H9 (cell line): ENCODE results near the gene PNPLA7. TPM values are rescaled to one million over a fixed set of nuclear protein-coding genes. Genes with fewer than 3 reads are reported as not detected.

Source experiments
- DNase-seq: peaks from one replicate; pipeline ENCODE4 v3.0.0-alpha.2; 2017
- H2AFZ ChIP-seq: one replicate; pipeline ENCODE4 v1.6.1; 2013; ENCODE audit warnings: mild to moderate bottlenecking, low read length, control low read depth, moderate library complexity
- H2AK5ac ChIP-seq: 2 replicates; pipeline ENCODE4 v1.6.1; 2013; ENCODE audit warnings: low read length, control low read depth, mixed read lengths; ENCODE audit not compliant: insufficient read length
- H2BK120ac ChIP-seq: one replicate; pipeline ENCODE4 v1.6.1; 2013; ENCODE audit warnings: low read depth, mild to moderate bottlenecking, low read length, control low read depth, inconsistent platforms; ENCODE audit not compliant: poor library complexity, severe bottlenecking
- H2BK12ac ChIP-seq: 2 replicates; pipeline ENCODE4 v1.6.1; 2013; ENCODE audit warnings: low read length, control low read depth, mixed read lengths, low read depth; ENCODE audit not compliant: insufficient read length
- H2BK15ac ChIP-seq: 2 replicates; pipeline ENCODE4 v1.6.1; 2013; ENCODE audit warnings: low read depth, low read length, control low read depth
- H2BK20ac ChIP-seq: one replicate; pipeline ENCODE4 v1.6.1; 2013; ENCODE audit warnings: low read depth, mild to moderate bottlenecking, low read length, control low read depth, inconsistent platforms; ENCODE audit not compliant: poor library complexity, severe bottlenecking
- H2BK5ac ChIP-seq: 2 replicates; pipeline ENCODE4 v1.6.1; 2013; ENCODE audit warnings: low read length, control low read depth, mixed read lengths; ENCODE audit not compliant: insufficient read length
- H3K14ac ChIP-seq: 2 replicates; pipeline ENCODE4 v1.6.1; 2013; ENCODE audit warnings: low read length, control low read depth; ENCODE audit not compliant: insufficient read depth
- H3K18ac ChIP-seq: 2 replicates; pipeline ENCODE4 v1.6.1; 2013; ENCODE audit warnings: low read depth, mild to moderate bottlenecking, mixed read lengths, low read length, control low read depth; ENCODE audit not compliant: insufficient read length
- H3K23ac ChIP-seq: 2 replicates; pipeline ENCODE4 v1.6.1; 2013; ENCODE audit warnings: low read length, control low read depth, mixed read lengths, low read depth; ENCODE audit not compliant: insufficient read length
- H3K23me2 ChIP-seq: 2 replicates; pipeline ENCODE4 v1.6.1; 2013; ENCODE audit warnings: low read depth, mild to moderate bottlenecking, mixed read lengths, low read length, control low read depth; ENCODE audit not compliant: insufficient read length, poor library complexity, severe bottlenecking
- H3K27ac ChIP-seq: 2 replicates; pipeline ENCODE4 v1.5.1; 2013; ENCODE audit warnings: low read length, control low read depth, mixed read lengths, low read depth; ENCODE audit not compliant: insufficient read length
- H3K27me3 ChIP-seq: 2 replicates; pipeline ENCODE4 v1.6.1; 2013; ENCODE audit warnings: low read length, control low read depth, inconsistent platforms; ENCODE audit not compliant: insufficient read depth
- H3K4ac ChIP-seq: 2 replicates; pipeline ENCODE4 v1.6.1; 2013; ENCODE audit warnings: low read depth, mild to moderate bottlenecking, control low read depth, inconsistent platforms, low read length, moderate library complexity
- H3K4me1 ChIP-seq: 2 replicates; pipeline ENCODE4 v1.6.1; 2013; ENCODE audit warnings: low read length, control low read depth, inconsistent platforms; ENCODE audit not compliant: insufficient read depth
- H3K4me2 ChIP-seq: 2 replicates; pipeline ENCODE4 v1.6.1; 2013; ENCODE audit warnings: low read length, control low read depth, mixed read lengths; ENCODE audit not compliant: insufficient read length, insufficient read depth
- H3K56ac ChIP-seq: 2 replicates; pipeline ENCODE4 v1.6.1; 2013; ENCODE audit warnings: low read depth, mild to moderate bottlenecking, mixed read lengths, low read length, control low read depth; ENCODE audit not compliant: insufficient read length
- H3K79me1 ChIP-seq: 2 replicates; pipeline ENCODE4 v1.6.1; 2013; ENCODE audit warnings: low read depth, mild to moderate bottlenecking, moderate library complexity, low read length, control low read depth, inconsistent platforms; ENCODE audit not compliant: insufficient read depth, poor library complexity, severe bottlenecking
- H3K79me2 ChIP-seq: 2 replicates; pipeline ENCODE4 v1.6.1; 2013; ENCODE audit warnings: low read length, control low read depth, inconsistent platforms; ENCODE audit not compliant: insufficient read depth
- H3K9ac ChIP-seq: 2 replicates; pipeline ENCODE4 v1.6.1; 2013; ENCODE audit warnings: low read length, control low read depth, mixed read lengths; ENCODE audit not compliant: insufficient read length; ENCODE audit errors: extremely low read depth
- H3K9me3 ChIP-seq: one replicate; pipeline ENCODE4 v1.6.1; 2013; ENCODE audit warnings: low read depth, low read length, inconsistent platforms; ENCODE audit not compliant: control insufficient read depth
- H3T11ph ChIP-seq: one replicate; pipeline ENCODE4 v1.6.1; 2013; ENCODE audit warnings: mild to moderate bottlenecking, low read length, control low read depth, inconsistent platforms
- H4K20me1 ChIP-seq: one replicate; pipeline ENCODE4 v1.6.1; 2013; ENCODE audit not compliant: control insufficient read depth, insufficient read length, insufficient read depth
- H4K5ac ChIP-seq: 2 replicates; pipeline ENCODE4 v1.6.1; 2013; ENCODE audit warnings: low read depth, mild to moderate bottlenecking, mixed read lengths, low read length, control low read depth; ENCODE audit not compliant: insufficient read length
- H4K8ac ChIP-seq: replicated peaks from 2 replicates; pipeline ENCODE4 v1.6.1; 2013; ENCODE audit warnings: low read length, control low read depth, mixed read lengths, low read depth; ENCODE audit not compliant: insufficient read length
- H4K91ac ChIP-seq: 2 replicates; pipeline ENCODE4 v1.6.1; 2013; ENCODE audit warnings: low read depth, mild to moderate bottlenecking, moderate library complexity, mixed read lengths, low read length, control low read depth; ENCODE audit not compliant: insufficient read length
- H3K27ac Mint-ChIP-seq, 3 experiments: 2 replicates in 2 of 3; 3 replicates in 1 of 3; pipeline ENCODE4 v1.8.0; 2020 to 2021; ENCODE audit warnings: mixed read lengths in 3 of 3, mild to moderate bottlenecking in 1 of 3, moderate library complexity in 1 of 3
- H3K27me3 Mint-ChIP-seq: 2 replicates; pipeline ENCODE4 v1.8.0; 2021; ENCODE audit warnings: low read depth, mild to moderate bottlenecking, moderate library complexity, mixed read lengths
- H3K36me3 Mint-ChIP-seq, 3 experiments: 2 replicates in 2 of 3; 3 replicates in 1 of 3; pipeline ENCODE4 v1.8.0; 2020 to 2021; ENCODE audit warnings: low read depth in 3 of 3, mixed read lengths in 3 of 3; ENCODE audit not compliant: insufficient read depth in 1 of 3
- H3K4me1 Mint-ChIP-seq, 2 experiments: 2 replicates each; pipeline ENCODE4 v1.8.0; 2020; ENCODE audit warnings: mixed read lengths in 2 of 2
- H3K4me3 Mint-ChIP-seq, 2 experiments: 2 replicates in 1 of 2; 3 replicates in 1 of 2; pipeline ENCODE4 v1.8.0; 2020 to 2021; ENCODE audit warnings: mild to moderate bottlenecking in 2 of 2, mixed read lengths in 2 of 2, moderate library complexity in 1 of 2
- H3K9me3 Mint-ChIP-seq, 2 experiments: 2 replicates in 1 of 2; 3 replicates in 1 of 2; pipeline ENCODE4 v1.8.0; 2020; ENCODE audit warnings: mild to moderate bottlenecking in 2 of 2, mixed read lengths in 2 of 2, moderate library complexity in 1 of 2
- WGBS: extraction: QIAGEN DNeasy Blood & Tissue Kit; methylation state at CpG from one replicate; pipeline ENCODE4 v1.1.7; 2013; ENCODE audit warnings: missing lambda C conversion rate, low lambda C conversion rate, mixed read lengths; ENCODE audit not compliant: insufficient read length; ENCODE audit errors: extremely low coverage; 5-methylcytosine and 5-hydroxymethylcytosine counted together
- total RNA-seq: library from RNA; stranded (reverse); gene quantifications from 2 replicates; pipeline ENCODE4 v1.2.1, GENCODE V29; 2021
- TF ChIP-seq, protein P1 (sequence below): fragments of 200-600 bp; sonication (generic); conservative IDR thresholded peaks from 3 replicates; pipeline ENCODE4 v1.8.0; 2021; ENCODE audit warnings: antibody characterized with exemption, mild to moderate bottlenecking

PNPLA7 gene
- total RNA-seq, 1 experiment from 2014 or later, result 1.8 TPM

DNA sequence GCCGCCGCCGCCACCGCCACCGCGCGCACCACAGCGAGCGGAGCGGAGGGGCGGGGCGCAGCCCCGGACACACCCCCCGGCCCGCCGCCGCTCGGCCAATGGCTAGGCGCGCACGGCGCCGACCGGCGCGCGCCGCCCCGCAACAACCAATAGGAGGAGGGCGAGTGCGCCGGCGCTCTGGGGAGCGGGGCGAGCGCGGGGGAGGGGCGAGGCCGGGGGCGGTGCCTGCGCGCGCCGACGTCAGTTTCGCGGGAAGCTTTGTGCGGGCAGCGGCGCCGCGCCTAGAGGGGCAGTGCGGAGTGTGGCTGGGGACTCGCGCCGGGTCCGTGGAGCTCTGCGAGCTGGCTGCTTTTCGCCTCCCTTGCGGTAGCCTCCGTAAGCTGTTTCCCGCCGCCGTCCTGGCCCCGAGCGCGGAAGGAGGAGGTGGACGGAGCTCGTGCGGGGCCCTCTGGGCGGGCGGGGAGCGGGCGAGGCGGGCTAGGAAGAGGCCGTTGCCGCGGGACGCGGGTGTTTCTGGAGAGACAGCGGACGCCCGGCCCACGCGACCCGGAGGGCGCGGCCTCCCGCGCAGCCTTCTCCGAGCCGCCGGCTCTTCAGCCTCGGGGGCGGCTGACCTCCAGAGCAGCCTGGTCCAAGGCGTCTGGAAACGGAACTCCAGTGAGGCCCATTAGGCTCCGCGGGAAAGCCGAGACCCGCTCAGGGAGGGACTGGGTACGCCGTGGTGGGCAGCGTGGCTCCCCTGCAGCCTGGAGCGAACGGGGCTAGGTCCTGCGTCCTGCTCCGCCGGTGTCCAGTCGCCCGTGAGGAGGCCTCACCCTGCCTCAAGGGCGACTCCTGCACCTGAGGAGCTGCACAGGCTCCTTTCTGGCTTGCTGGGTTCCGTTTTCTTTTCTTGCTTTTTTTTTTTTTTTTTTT, 40.5 kb upstream of the PNPLA7 start, which contains the start of gene ZMYND19:
ZMYND19 (minus strand) TSS at position 44 of the 915 bp plus-strand sequence. CDS start 249 bp downstream, outside the sequence.
- H3K4me1 Mint-ChIP-seq, result peaks cover 5 to 14% of the 10 kb centered on the region in 2 experiments; a peak in 3 of 4 replicates

More for the DNA sequence above, 40.5 kb upstream of the PNPLA7 start, which contains the start of gene ZMYND19:
- Histone ChIP-seq H2AFZ (no peak within 1 kb of the TSS), H4K91ac (no peak within 1 kb of the TSS), H2AK5ac (no peak within 1 kb of the TSS), H3K56ac (no peak within 1 kb of the TSS), H3K9ac (peak within 1 kb of the TSS; percentile 80), H2BK12ac (no peak within 1 kb of the TSS), H3K23ac (no peak within 1 kb of the TSS), H3K4me2 (peak within 1 kb of the TSS; percentile 95), H4K5ac (no peak within 1 kb of the TSS), H3K18ac (peak within 1 kb of the TSS; percentile 51), H3K4me1 (peaks cover 4% of the 10 kb centered on the region; the same call in 1 of the 2 replicates), H3K14ac (peak within 1 kb of the TSS; percentile 87), H3K4ac (no peak within 1 kb of the TSS), H3K9me3 (no peaks in the 10 kb centered on the region), H2BK15ac (no peak within 1 kb of the TSS; the same call in 1 of the 2 replicates), H3K23me2 (peaks cover 9% of the 10 kb centered on the region), H3K79me1 (peaks cover 6% of the 10 kb centered on the region), H2BK20ac (no peak within 1 kb of the TSS), H3K27me3 (no peaks in the 10 kb centered on the region), H3K27ac (no peak within 1 kb of the TSS), H4K20me1 (no peaks in the 10 kb centered on the region), H3T11ph (no peak within 1 kb of the TSS), H3K79me2 (peaks cover 4% of the 10 kb centered on the region; the same call in 1 of the 2 replicates), H2BK5ac (no peak within 1 kb of the TSS), H4K8ac (no peak within 1 kb of the TSS), H2BK120ac (no peak within 1 kb of the TSS)
- WGBS, result no CpG with 5 or more reads among the region's 113 CpGs
- Mint-ChIP-seq H3K27ac (peak within 1 kb of the TSS; percentile 12 to 98 (median 97); a peak in 3 of 7 replicates), H3K36me3 (peaks cover 22 to 38% (median 31%) of the 10 kb centered on the region in 3 experiments; a peak in 6 of 7 replicates), H3K27me3 (peaks cover 13% of the 10 kb centered on the region), H3K9me3 (no peaks in the 10 kb centered on the region; a peak in 1 of 5 replicates), H3K4me3 (peak within 1 kb of the TSS; percentile 95 to 99)
- peak; percentile 85 for DNase-seq
- TF ChIP-seq, protein P1, sequence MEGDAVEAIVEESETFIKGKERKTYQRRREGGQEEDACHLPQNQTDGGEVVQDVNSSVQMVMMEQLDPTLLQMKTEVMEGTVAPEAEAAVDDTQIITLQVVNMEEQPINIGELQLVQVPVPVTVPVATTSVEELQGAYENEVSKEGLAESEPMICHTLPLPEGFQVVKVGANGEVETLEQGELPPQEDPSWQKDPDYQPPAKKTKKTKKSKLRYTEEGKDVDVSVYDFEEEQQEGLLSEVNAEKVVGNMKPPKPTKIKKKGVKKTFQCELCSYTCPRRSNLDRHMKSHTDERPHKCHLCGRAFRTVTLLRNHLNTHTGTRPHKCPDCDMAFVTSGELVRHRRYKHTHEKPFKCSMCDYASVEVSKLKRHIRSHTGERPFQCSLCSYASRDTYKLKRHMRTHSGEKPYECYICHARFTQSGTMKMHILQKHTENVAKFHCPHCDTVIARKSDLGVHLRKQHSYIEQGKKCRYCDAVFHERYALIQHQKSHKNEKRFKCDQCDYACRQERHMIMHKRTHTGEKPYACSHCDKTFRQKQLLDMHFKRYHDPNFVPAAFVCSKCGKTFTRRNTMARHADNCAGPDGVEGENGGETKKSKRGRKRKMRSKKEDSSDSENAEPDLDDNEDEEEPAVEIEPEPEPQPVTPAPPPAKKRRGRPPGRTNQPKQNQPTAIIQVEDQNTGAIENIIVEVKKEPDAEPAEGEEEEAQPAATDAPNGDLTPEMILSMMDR, result no peak; the same call in 2 of the 3 replicates
